ENCODE data around the gene TGFBR2. TPM values are rescaled to one million over a fixed set of nuclear protein-coding genes. Genes with fewer than 3 reads are reported as not detected.

TGFBR2 gene
- total and polyA plus RNA-seq, 2 of the 13 experiments (the other 11 are each of a cell fraction or from before 2014, with no cell fraction given), result 82.2 to 187 TPM

DNA sequence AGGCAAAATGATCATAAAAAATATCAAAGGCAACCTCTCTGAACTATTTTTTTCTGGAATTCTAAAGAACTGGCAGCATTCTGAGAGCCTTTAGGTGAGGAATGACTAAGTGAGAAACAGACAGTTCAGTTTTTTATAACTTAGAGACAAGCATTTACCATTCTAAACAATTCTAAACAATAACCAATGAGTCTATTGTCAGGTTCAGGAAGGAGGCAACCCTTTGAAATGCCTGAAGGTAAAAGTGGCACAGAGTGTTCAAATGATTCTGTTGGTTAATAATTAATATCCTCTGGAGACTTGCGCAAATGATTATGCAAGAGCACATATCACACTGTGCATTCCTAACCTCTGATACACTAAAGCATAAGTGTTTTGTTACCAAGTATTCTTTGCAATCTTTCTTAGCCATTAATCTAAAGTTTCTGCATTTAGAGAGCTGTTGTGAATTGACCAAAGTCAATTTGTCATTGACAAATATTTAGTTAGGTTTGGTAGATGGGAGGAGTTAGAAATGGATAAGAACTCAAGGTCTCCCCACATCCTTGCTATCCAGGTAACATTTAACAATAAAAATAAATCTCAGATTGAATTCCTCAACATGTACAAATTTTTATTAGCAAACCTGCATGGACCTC, 9.2 kb upstream of the TGFBR2 start (continued):
- TF ChIP-seq, protein P1, sequence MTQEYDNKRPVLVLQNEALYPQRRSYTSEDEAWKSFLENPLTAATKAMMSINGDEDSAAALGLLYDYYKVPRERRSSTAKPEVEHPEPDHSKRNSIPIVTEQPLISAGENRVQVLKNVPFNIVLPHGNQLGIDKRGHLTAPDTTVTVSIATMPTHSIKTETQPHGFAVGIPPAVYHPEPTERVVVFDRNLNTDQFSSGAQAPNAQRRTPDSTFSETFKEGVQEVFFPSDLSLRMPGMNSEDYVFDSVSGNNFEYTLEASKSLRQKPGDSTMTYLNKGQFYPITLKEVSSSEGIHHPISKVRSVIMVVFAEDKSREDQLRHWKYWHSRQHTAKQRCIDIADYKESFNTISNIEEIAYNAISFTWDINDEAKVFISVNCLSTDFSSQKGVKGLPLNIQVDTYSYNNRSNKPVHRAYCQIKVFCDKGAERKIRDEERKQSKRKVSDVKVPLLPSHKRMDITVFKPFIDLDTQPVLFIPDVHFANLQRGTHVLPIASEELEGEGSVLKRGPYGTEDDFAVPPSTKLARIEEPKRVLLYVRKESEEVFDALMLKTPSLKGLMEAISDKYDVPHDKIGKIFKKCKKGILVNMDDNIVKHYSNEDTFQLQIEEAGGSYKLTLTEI (CRISPR knock-in tag; conservative IDR thresholded peaks at IDR 0.05), result no peak
- TF ChIP-seq EED (CRISPR knock-in tag; IDR thresholded peaks at IDR 0.05) (no peak), SNAPC2 (CRISPR knock-in tag; IDR thresholded peaks at IDR 0.05) (peak; percentile 89; the same call in 1 of the 2 replicates), TBP (CRISPR knock-in tag; IDR thresholded peaks at IDR 0.05) (no peak), KLF16 (CRISPR knock-in tag; IDR thresholded peaks at IDR 0.05) (peak in 1 of 2 experiments; percentile 99; a peak in 2 of 4 replicates), MED1 (CRISPR knock-in tag; IDR thresholded peaks at IDR 0.05) (peak; percentile 100), FOXA1 (IDR thresholded peaks at IDR 0.05) (0 out of 2 replicates have a peak, but pooled peaks have one; percentile 14), FOXA1 (CRISPR knock-in tag; IDR thresholded peaks at IDR 0.05) (peak; percentile 74), ZNF501 (CRISPR knock-in tag; IDR thresholded peaks at IDR 0.05) (no peak), RARA (CRISPR knock-in tag; IDR thresholded peaks at IDR 0.05) (peak; percentile 95), TP53 (CRISPR knock-in tag; conservative IDR thresholded peaks at IDR 0.05) (no peak), ZZZ3 (CRISPR knock-in tag; IDR thresholded peaks at IDR 0.05; ENCODE audit: borderline replicate concordance) (no peak), ZNF350 (CRISPR knock-in tag; IDR thresholded peaks at IDR 0.05; ENCODE audit: borderline replicate concordance, low read depth) (no peak), EHMT2 (IDR thresholded peaks at IDR 0.05; ENCODE audit: borderline replicate concordance, low read depth, low read length) (no peak; the same call in 1 of the 2 replicates), ZNF446 (CRISPR knock-in tag; IDR thresholded peaks at IDR 0.05) (no peak)
- TF ChIP-seq, protein P2, sequence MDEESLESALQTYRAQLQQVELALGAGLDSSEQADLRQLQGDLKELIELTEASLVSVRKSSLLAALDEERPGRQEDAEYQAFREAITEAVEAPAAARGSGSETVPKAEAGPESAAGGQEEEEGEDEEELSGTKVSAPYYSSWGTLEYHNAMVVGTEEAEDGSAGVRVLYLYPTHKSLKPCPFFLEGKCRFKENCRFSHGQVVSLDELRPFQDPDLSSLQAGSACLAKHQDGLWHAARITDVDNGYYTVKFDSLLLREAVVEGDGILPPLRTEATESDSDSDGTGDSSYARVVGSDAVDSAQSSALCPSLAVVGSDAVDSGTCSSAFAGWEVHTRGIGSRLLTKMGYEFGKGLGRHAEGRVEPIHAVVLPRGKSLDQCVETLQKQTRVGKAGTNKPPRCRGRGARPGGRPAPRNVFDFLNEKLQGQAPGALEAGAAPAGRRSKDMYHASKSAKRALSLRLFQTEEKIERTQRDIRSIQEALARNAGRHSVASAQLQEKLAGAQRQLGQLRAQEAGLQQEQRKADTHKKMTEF (CRISPR knock-in tag; IDR thresholded peaks at IDR 0.05), result peak; percentile 99
- TF ChIP-seq, protein P3, sequence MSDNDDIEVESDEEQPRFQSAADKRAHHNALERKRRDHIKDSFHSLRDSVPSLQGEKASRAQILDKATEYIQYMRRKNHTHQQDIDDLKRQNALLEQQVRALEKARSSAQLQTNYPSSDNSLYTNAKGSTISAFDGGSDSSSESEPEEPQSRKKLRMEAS (IDR thresholded peaks at IDR 0.05), result no peak; the same call in 1 of the 2 replicates
- TF ChIP-seq, protein P4, sequence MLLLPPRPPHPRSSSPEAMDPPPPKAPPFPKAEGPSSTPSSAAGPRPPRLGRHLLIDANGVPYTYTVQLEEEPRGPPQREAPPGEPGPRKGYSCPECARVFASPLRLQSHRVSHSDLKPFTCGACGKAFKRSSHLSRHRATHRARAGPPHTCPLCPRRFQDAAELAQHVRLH (CRISPR knock-in tag; IDR thresholded peaks at IDR 0.05; ENCODE audit: borderline replicate concordance, low read depth), result no peak
- TF ChIP-seq, protein P5, sequence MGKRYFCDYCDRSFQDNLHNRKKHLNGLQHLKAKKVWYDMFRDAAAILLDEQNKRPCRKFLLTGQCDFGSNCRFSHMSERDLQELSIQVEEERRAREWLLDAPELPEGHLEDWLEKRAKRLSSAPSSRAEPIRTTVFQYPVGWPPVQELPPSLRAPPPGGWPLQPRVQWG (CRISPR knock-in tag; IDR thresholded peaks at IDR 0.05; ENCODE audit: borderline replicate concordance, low read depth), result no peak
- TF ChIP-seq, protein P6, sequence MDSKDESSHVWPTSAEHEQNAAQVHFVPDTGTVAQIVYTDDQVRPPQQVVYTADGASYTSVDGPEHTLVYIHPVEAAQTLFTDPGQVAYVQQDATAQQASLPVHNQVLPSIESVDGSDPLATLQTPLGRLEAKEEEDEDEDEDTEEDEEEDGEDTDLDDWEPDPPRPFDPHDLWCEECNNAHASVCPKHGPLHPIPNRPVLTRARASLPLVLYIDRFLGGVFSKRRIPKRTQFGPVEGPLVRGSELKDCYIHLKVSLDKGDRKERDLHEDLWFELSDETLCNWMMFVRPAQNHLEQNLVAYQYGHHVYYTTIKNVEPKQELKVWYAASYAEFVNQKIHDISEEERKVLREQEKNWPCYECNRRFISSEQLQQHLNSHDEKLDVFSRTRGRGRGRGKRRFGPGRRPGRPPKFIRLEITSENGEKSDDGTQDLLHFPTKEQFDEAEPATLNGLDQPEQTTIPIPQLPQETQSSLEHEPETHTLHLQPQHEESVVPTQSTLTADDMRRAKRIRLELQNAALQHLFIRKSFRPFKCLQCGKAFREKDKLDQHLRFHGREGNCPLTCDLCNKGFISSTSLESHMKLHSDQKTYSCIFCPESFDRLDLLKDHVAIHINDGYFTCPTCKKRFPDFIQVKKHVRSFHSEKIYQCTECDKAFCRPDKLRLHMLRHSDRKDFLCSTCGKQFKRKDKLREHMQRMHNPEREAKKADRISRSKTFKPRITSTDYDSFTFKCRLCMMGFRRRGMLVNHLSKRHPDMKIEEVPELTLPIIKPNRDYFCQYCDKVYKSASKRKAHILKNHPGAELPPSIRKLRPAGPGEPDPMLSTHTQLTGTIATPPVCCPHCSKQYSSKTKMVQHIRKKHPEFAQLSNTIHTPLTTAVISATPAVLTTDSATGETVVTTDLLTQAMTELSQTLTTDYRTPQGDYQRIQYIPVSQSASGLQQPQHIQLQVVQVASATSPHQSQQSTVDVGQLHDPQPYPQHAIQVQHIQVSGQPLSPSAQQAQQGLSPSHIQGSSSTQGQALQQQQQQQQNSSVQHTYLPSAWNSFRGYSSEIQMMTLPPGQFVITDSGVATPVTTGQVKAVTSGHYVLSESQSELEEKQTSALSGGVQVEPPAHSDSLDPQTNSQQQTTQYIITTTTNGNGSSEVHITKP (CRISPR knock-in tag; IDR thresholded peaks at IDR 0.05; ENCODE audit: low read depth), result 0 out of 2 replicates have a peak, but pooled peaks have one; percentile 43
- TF ChIP-seq, protein P7, sequence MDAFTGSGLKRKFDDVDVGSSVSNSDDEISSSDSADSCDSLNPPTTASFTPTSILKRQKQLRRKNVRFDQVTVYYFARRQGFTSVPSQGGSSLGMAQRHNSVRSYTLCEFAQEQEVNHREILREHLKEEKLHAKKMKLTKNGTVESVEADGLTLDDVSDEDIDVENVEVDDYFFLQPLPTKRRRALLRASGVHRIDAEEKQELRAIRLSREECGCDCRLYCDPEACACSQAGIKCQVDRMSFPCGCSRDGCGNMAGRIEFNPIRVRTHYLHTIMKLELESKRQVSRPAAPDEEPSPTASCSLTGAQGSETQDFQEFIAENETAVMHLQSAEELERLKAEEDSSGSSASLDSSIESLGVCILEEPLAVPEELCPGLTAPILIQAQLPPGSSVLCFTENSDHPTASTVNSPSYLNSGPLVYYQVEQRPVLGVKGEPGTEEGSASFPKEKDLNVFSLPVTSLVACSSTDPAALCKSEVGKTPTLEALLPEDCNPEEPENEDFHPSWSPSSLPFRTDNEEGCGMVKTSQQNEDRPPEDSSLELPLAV (CRISPR knock-in tag; conservative IDR thresholded peaks at IDR 0.05; ENCODE audit: low read depth), result no peak

Measured in HepG2 (cell line).